Fibroblast of skin of right biceps (primary cell): ENCODE results near the gene BCAR3.
A peak's percentile ranks its signal among the peaks of the same experiment; 100 is the strongest.
"Not testable (repeated sequence)": the region's sequence is repeated elsewhere in the genome, so short reads cannot be mapped to it uniquely, and the experiment has no call there.

Source experiments
- DNase-seq: peaks from one replicate; pipeline ENCODE4 v3.0.0-alpha.2; 2013

Gene BCAR3

GRCh38 chr1:93667642-93668041, 14.0 kb downstream of the BCAR3 start:
- no peak for DNase-seq

- peak; percentile 55 for DNase-seq
Observed at GRCh38 chr1:93666613-93667384, 14.8 kb downstream of the BCAR3 start.

GRCh38 chr1:93665015-93665414, 16.6 kb downstream of the BCAR3 start:
- peak; percentile 49 for DNase-seq

- DNase-seq = no peak
Observed at GRCh38 chr1:93663208-93663614, 18.4 kb downstream of the BCAR3 start.

- DNase-seq = peak; percentile 69
Observed at GRCh38 chr1:93662481-93663207, 19.0 kb downstream of the BCAR3 start.

- peak; percentile 88 for DNase-seq
Observed at GRCh38 chr1:93661829-93662474, 19.7 kb downstream of the BCAR3 start.

- DNase-seq = not testable (repeated sequence)
Observed at GRCh38 chr1:93661341-93661740, 20.3 kb downstream of the BCAR3 start.

GRCh38 chr1:93659822-93660503, 21.7 kb downstream of the BCAR3 start:
- DNase-seq = no peak

GRCh38 chr1:93658188-93658587, 23.4 kb downstream of the BCAR3 start:
- no peak for DNase-seq

GRCh38 chr1:93656491-93656890, 25.1 kb downstream of the BCAR3 start:
- no peak for DNase-seq

GRCh38 chr1:93653656-93654055, 28.0 kb downstream of the BCAR3 start:
- DNase-seq = no peak

GRCh38 chr1:93652323-93652949, 29.2 kb downstream of the BCAR3 start:
- DNase-seq = no peak

- DNase-seq = no peak
Observed at GRCh38 chr1:93651695-93652094, 29.9 kb downstream of the BCAR3 start.

- DNase-seq = not testable (repeated sequence)
Observed at GRCh38 chr1:93650159-93650558, 31.5 kb downstream of the BCAR3 start.

- DNase-seq = no peak
Observed at GRCh38 chr1:93649231-93649630, 32.4 kb downstream of the BCAR3 start.

GRCh38 chr1:93648656-93649055, 33.0 kb downstream of the BCAR3 start:
- DNase-seq = no peak

GRCh38 chr1:93641527-93641926, 40.1 kb downstream of the BCAR3 start:
- DNase-seq = no peak

- no peak for DNase-seq
Observed at GRCh38 chr1:93640656-93641440, 40.8 kb downstream of the BCAR3 start.

GRCh38 chr1:93638981-93639380, 42.7 kb downstream of the BCAR3 start:
- DNase-seq = no peak

GRCh38 chr1:93638307-93638847, 43.3 kb downstream of the BCAR3 start:
- no peak for DNase-seq

- DNase-seq = no peak
Observed at GRCh38 chr1:93636712-93637111, 44.9 kb downstream of the BCAR3 start.
